Psoas muscle (tissue), 8 donors: ENCODE measurements around the gene GALM. TPM values are rescaled to one million over a fixed set of nuclear protein-coding genes. Genes with fewer than 3 reads are reported as not detected.
"Not testable (repeated sequence)": the region's sequence is repeated elsewhere in the genome, so short reads cannot be mapped to it uniquely, and the experiment has no call there.

ENCODE experiments used
- ATAC-seq, 4 donors: fragments of 200-7000 bp; cut with Tn5 transposase; one replicate each; pipeline ENCODE4 v1.9.1; 2020; ENCODE audit warnings: moderate library complexity in 3 of 4, mild to moderate bottlenecking in 2 of 4
- DNase-seq, 2 donors: peaks; one replicate each; pipeline ENCODE4 v3.0.0-alpha.2; 2020
- H3K27ac ChIP-seq: fragments of 200-600 bp; one replicate; pipeline ENCODE4 v1.8.0; 2022
- H3K27me3 ChIP-seq, 3 donors: fragments of 200-600 bp in 1 of 3; one replicate each; pipeline versions ENCODE4 v1.6.1 to v1.8.0; 2013 to 2022; ENCODE audit warnings: low read length in 2 of 3, mild to moderate bottlenecking in 2 of 3, moderate library complexity in 1 of 3; ENCODE audit not compliant: insufficient read depth in 3 of 3
- H3K36me3 ChIP-seq, 2 donors: fragments of 200-600 bp in 1 of 2; one replicate each; pipeline versions ENCODE4 v1.6.1 to v1.8.0; 2013 to 2022; ENCODE audit warnings: low read depth in 1 of 2, mild to moderate bottlenecking in 1 of 2, moderate library complexity in 1 of 2; ENCODE audit not compliant: insufficient read depth in 1 of 2
- H3K4me1 ChIP-seq: fragments of 200-600 bp; one replicate; pipeline ENCODE4 v1.8.0; 2022
- H3K4me3 ChIP-seq: fragments of 200-600 bp; one replicate; pipeline ENCODE4 v1.8.0; 2022; ENCODE audit warnings: mild to moderate bottlenecking
- H3K9me3 ChIP-seq: fragments of 200-600 bp; one replicate; pipeline ENCODE4 v1.8.0; 2022
- WGBS, 3 donors: extraction: QIAGEN DNeasy Blood & Tissue Kit; methylation state at CpG; one replicate each; pipeline versions ENCODE4 v1.1.6 to v1.1.7; 2013; 5-methylcytosine and 5-hydroxymethylcytosine counted together
- intact Hi-C, 2 donors: fragments of 100-400 bp; cut with DNase I; formaldehyde crosslinking; loops; one replicate each; pipeline versions ENCODE4 v1.11.0 to v1.14.2; 2022
- polyA plus RNA-seq, 3 donors: library from polyadenylated mRNA; stranded (reverse); fragments of 200-250 nt; gene quantifications; one replicate each; pipeline ENCODE4 v1.2.3, GENCODE V29; 2013
- total RNA-seq, 4 donors: library from RNA; stranded (reverse); fragmentation: NEBNext Ultra II Directional in 2 of 4; extraction: Animal tissue kit (Norgen Biotek cat#: 25700) in 2 of 4; gene quantifications; one replicate each; pipeline versions ENCODE4 v1.2.1 to v1.2.4, GENCODE V29; 2021 to 2023
- TF ChIP-seq, protein P1 (sequence below): fragments of 200-600 bp; IDR thresholded peaks from one replicate; pipeline ENCODE4 v1.8.0; 2022; ENCODE audit warnings: antibody characterized with exemption
- donor health status: healthy with polysubstance abuse.
- donor health status: DM: no; HTN: no; CAD: no; lungs with moderate emphysema.
- donor health status: Bipolar disorder and iron deficiency.
- donor health status: healthy.
- donor health status: DM: yes; HTN: yes; CAD: no.
- donor health status: DM: no; HTN: no; CAD: no.
- donor health status: DM: no; HTN: no; CAD: no.
- donor health status: DM: yes; HTN: yes; CAD: no.

GALM gene
- total and polyA plus RNA-seq, 7 donors: 2.0 to 16.1 (median 5.4) TPM

DNA sequence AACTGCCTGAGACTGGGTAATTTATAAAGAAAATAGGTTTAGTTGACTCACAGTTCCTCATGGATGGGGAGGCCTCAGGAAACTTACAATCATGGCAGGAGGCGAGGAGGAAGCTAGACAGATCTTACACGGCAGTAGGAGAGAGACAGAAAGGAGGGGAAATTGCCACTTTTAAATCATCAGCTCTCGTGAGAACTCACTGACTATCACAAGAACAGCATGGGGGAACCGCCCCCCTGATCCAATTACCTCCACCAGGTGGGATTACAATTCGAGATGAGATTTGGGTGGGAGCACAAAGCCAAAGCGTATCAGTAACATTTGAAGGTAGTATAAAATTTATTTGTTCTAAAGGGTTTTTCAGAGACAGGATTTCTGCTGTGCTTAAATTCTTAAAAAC is 5.4 kb downstream of the GALM start:
- Histone ChIP-seq H3K9me3 (no peaks in the 10 kb centered on the region), H3K36me3 (peaks cover 0 to 7% of the 10 kb centered on the region in 2 donors), H3K27ac (no peak overlapping the region), H3K4me3 (no peak overlapping the region), H3K27me3 (no peaks in the 10 kb centered on the region), H3K4me1 (peaks cover 18% of the 10 kb centered on the region)
- ATAC-seq (no peak), DNase-seq (no peak)
- intact Hi-C loops: no loop called here
- 82 to 83% (median 83%) methylated on average over 6 of the region's 6 CpGs for WGBS, 3 donors
- TF ChIP-seq, protein P1, sequence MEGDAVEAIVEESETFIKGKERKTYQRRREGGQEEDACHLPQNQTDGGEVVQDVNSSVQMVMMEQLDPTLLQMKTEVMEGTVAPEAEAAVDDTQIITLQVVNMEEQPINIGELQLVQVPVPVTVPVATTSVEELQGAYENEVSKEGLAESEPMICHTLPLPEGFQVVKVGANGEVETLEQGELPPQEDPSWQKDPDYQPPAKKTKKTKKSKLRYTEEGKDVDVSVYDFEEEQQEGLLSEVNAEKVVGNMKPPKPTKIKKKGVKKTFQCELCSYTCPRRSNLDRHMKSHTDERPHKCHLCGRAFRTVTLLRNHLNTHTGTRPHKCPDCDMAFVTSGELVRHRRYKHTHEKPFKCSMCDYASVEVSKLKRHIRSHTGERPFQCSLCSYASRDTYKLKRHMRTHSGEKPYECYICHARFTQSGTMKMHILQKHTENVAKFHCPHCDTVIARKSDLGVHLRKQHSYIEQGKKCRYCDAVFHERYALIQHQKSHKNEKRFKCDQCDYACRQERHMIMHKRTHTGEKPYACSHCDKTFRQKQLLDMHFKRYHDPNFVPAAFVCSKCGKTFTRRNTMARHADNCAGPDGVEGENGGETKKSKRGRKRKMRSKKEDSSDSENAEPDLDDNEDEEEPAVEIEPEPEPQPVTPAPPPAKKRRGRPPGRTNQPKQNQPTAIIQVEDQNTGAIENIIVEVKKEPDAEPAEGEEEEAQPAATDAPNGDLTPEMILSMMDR: no peak

- ATAC-seq (no peak), DNase-seq (no peak)
- H3K4me3 ChIP-seq: no peak overlapping the region
- TF ChIP-seq, protein P1: no peak
- intact Hi-C loops: no loop called here
- H3K36me3 ChIP-seq: peaks cover 0 to 13% of the 10 kb centered on the region in 2 donors
- no peaks in the 10 kb centered on the region for H3K9me3 ChIP-seq
- H3K27ac ChIP-seq: no peak overlapping the region
- 84 to 98% (median 90%) methylated on average over 2 of the region's 2 CpGs for WGBS, 3 donors
- peaks cover 12% of the 10 kb centered on the region for H3K4me1 ChIP-seq
- H3K27me3 ChIP-seq: no peaks in the 10 kb centered on the region
Measured at GRCh38 chr2:38671946-38672345, 6.0 kb downstream of the GALM start.

DNA sequence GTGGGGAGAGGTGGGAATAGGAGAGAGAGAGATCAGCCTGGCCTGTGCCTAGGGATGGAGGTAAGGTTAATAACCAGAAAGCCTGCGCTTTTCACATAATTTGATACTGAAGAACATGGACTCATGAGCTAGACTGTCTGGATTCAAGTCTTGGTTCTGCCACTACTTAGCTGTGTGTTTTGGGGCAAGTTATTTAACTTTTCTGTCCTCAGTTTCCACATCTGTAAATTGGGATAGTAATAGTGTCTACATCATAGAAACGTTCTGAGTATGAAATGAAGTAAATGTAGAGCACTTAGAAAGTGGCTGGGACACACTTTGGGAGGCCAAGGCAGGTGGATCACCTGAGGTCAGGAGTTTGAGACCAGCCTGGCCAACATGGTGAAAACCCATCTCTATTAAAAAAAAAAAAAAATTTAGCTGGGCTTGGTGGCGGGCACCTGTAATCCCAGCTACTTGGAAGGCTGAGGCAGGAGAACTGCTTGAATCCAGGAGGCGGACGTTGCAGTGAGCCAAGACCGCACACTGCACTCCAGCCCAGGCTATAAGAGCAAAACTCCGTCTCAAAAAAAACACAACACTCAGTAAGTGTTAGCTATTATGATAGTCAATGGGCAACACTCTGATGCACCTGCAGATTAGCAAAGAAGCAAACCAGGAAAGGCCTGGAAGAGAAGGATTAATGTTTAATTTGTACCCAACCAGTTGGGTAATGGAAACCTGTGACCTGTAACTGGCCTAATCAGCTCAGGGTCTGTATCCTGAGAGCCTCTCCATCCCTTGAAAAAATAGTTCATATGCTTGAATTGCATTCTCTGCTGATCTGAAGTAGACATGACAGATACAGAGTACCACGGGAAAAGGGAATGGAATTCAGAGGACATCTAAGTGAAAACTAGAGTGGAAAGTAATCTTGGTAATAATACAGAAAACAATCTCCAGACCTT is 6.8 kb downstream of the GALM start:
- 84 to 95% (median 92%) methylated on average over 8 of the region's 8 CpGs for WGBS, 3 donors
- intact Hi-C loops: no loop called here

GRCh38 chr2:38676681-38677080 is 10.8 kb downstream of the GALM start:
- 92 to 95% (median 93%) methylated on average over 6 of the region's 6 CpGs for WGBS, 3 donors
- Histone ChIP-seq H3K36me3 (peaks cover 0 to 56% of the 10 kb centered on the region in 2 donors), H3K27ac (no peak overlapping the region)

More for the DNA sequence above, 6.8 kb downstream of the GALM start:
- Histone ChIP-seq H3K27me3 (no peaks in the 10 kb centered on the region), H3K27ac (no peak overlapping the region), H3K9me3 (no peaks in the 10 kb centered on the region), H3K4me1 (peaks cover 4% of the 10 kb centered on the region), H3K4me3 (no peak overlapping the region), H3K36me3 (peaks cover 0 to 21% of the 10 kb centered on the region in 2 donors)
- ATAC-seq (no peak), DNase-seq (no peak)
- TF ChIP-seq, protein P1: no peak

DNA sequence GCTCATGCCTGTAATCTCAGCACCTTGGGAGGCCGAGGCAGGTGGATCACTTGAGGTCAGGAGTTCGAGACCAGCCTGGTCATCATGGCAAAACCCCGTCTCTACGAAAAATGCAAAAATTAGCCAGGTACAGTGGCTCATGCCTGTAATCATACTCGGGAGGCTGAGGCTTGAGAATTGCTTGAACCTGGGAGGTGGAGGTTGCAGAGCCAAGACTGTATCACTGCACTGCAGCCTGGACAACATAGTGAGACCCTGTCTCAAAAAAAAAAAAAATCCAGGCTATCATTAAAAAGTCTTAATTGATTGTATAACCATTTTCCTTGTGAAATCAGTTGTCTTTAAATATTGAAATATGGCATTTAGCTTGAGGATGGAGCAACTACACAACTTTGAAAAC is 15.0 kb downstream of the GALM start:
- H3K9me3 ChIP-seq, H3K27ac ChIP-seq, intact Hi-C loops, H3K4me3 ChIP-seq, H3K4me1 ChIP-seq, ATAC-seq, H3K27me3 ChIP-seq, DNase-seq: not testable (repeated sequence)
- WGBS, 3 donors: 96 to 97% (median 97%) methylated on average over 5 of the region's 5 CpGs
- peaks cover 6 to 77% of the 10 kb centered on the region in 2 donors for H3K36me3 ChIP-seq

More at GRCh38 chr2:38676681-38677080, 10.8 kb downstream of the GALM start:
- ATAC-seq: no peak
- intact Hi-C loops: no loop called here
- Histone ChIP-seq H3K27me3 (no peaks in the 10 kb centered on the region), H3K4me1 (no peaks in the 10 kb centered on the region), H3K9me3 (no peaks in the 10 kb centered on the region), H3K4me3 (no peak overlapping the region)
- TF ChIP-seq, protein P1: no peak
- no peak for DNase-seq
